DND-41 (cell line): ENCODE results near the gene NCOA3.

Source experiments
- CTCF ChIP-seq: IDR thresholded peaks from 2 replicates; pipeline ENCODE4 v1.5.1; 2012; ENCODE audit warnings: borderline replicate concordance, low read length, moderate library complexity, mild to moderate bottlenecking; ENCODE audit not compliant: poor library complexity, severe bottlenecking; ENCODE audit errors: extremely low read depth
- EZH2 ChIP-seq: IDR thresholded peaks from 3 replicates; pipeline ENCODE4 v1.6.1; 2012; ENCODE audit warnings: borderline replicate concordance, low read depth, mild to moderate bottlenecking, moderate library complexity, low read length, inconsistent platforms; ENCODE audit not compliant: severe bottlenecking

DNA sequence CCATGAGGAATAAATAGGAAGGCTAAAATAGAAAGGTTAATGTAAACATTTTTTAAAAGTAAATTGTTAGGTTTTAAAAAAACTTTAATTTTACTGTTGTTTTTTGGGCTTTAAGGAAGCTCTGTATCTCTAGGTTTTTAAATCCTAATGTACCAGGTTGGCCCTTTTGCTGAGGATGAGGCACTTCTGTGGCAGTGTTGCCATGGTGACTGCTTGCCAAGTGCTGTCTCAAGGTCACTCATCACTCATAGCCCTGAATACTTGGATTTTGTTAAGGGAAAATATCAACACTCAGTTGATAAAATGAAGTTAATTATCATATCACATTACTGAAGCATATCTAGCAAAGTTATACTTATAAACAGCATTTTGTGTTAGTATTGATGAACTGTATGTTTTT lies 50.2 kb downstream of the NCOA3 start:
- TF ChIP-seq CTCF: no peak
- TF ChIP-seq EZH2: no peak
